ENCODE data around the gene PTPN7.
A peak's percentile ranks its signal among the peaks of the same experiment; 100 is the strongest.

GRCh38 chr1:202135221-202135721 is 25.1 kb downstream of the PTPN7 start:
- TF ChIP-seq ZNF121 (tag by site-specific recombination; IDR thresholded peaks at IDR 0.05) (no peak), CTCF (tag by site-specific recombination; IDR thresholded peaks at IDR 0.05) (0 out of 2 replicates have a peak, but pooled peaks have one; percentile 39), ZSCAN5A (tag by site-specific recombination; IDR thresholded peaks at IDR 0.05) (no peak), FEZF1 (tag by site-specific recombination; IDR thresholded peaks at IDR 0.05) (no peak), ZNF654 (tag by site-specific recombination; IDR thresholded peaks at IDR 0.05; ENCODE audit: low read depth) (peak; percentile 82), ATF2 (tag by site-specific recombination; IDR thresholded peaks at IDR 0.05; ENCODE audit: low read depth) (no peak), ZNF426 (tag by site-specific recombination; IDR thresholded peaks at IDR 0.05) (no peak), PBX3 (CRISPR knock-in tag; IDR thresholded peaks at IDR 0.05) (no peak)

All from HEK293 (cell line).